DOHH2 (cell line): ENCODE results near the gene ANXA9.

Source experiments
- EZH2phosphoT487 ChIP-seq: fragments of 200-600 bp; sonication (generic); IDR thresholded peaks from 2 replicates; pipeline ENCODE4 v1.6.1; 2017; ENCODE audit warnings: borderline replicate concordance, mild to moderate bottlenecking, antibody characterized with exemption, low read length, moderate library complexity, mixed read lengths
- TF ChIP-seq, protein P1 (sequence below): fragments of 200-600 bp; sonication (generic); IDR thresholded peaks from one replicate; pipeline ENCODE4 v1.5.1; 2014; ENCODE audit warnings: antibody characterized with exemption, mild to moderate bottlenecking, low read depth, low read length; ENCODE audit not compliant: poor library complexity, severe bottlenecking

GRCh38 chr1:150979092-150980056 is 2.7 kb upstream of the ANXA9 start:
- TF ChIP-seq, protein P1, sequence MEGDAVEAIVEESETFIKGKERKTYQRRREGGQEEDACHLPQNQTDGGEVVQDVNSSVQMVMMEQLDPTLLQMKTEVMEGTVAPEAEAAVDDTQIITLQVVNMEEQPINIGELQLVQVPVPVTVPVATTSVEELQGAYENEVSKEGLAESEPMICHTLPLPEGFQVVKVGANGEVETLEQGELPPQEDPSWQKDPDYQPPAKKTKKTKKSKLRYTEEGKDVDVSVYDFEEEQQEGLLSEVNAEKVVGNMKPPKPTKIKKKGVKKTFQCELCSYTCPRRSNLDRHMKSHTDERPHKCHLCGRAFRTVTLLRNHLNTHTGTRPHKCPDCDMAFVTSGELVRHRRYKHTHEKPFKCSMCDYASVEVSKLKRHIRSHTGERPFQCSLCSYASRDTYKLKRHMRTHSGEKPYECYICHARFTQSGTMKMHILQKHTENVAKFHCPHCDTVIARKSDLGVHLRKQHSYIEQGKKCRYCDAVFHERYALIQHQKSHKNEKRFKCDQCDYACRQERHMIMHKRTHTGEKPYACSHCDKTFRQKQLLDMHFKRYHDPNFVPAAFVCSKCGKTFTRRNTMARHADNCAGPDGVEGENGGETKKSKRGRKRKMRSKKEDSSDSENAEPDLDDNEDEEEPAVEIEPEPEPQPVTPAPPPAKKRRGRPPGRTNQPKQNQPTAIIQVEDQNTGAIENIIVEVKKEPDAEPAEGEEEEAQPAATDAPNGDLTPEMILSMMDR = peak; percentile 100
- TF ChIP-seq EZH2phosphoT487 = no peak
